Neuronal stem cell (in vitro differentiated cells): ENCODE data around the gene ANKFN1.

Source experiments
- DNase-seq: peaks from one replicate; pipeline ENCODE4 v3.0.0-alpha.2; 2013; ENCODE audit warnings: low spot score
- H2AFZ ChIP-seq: one replicate; pipeline ENCODE4 v1.6.1; 2013; ENCODE audit warnings: mild to moderate bottlenecking, low read length, inconsistent platforms
- H2AK5ac ChIP-seq: 2 replicates; pipeline ENCODE4 v1.6.1; 2013; ENCODE audit warnings: low read depth, mild to moderate bottlenecking, inconsistent platforms, low read length, moderate library complexity, mixed read lengths
- H2BK120ac ChIP-seq: 2 replicates; pipeline ENCODE4 v1.6.1; 2013; ENCODE audit warnings: low read depth, mild to moderate bottlenecking, inconsistent platforms, low read length, moderate library complexity, mixed read lengths
- H2BK12ac ChIP-seq: one replicate; pipeline ENCODE4 v1.6.1; 2013; ENCODE audit warnings: low read length, inconsistent platforms
- H2BK15ac ChIP-seq: 2 replicates; pipeline ENCODE4 v1.6.1; 2013; ENCODE audit warnings: mild to moderate bottlenecking, low read length, inconsistent platforms, mixed read lengths
- H2BK5ac ChIP-seq: one replicate; pipeline ENCODE4 v1.6.1; 2013; ENCODE audit warnings: inconsistent platforms, mild to moderate bottlenecking, low read length, moderate library complexity
- H3K14ac ChIP-seq: one replicate; pipeline ENCODE4 v1.6.1; 2013; ENCODE audit warnings: low read length, inconsistent platforms
- H3K18ac ChIP-seq: 2 replicates; pipeline ENCODE4 v1.6.1; 2013; ENCODE audit warnings: low read length, inconsistent platforms
- H3K23ac ChIP-seq: 2 replicates; pipeline ENCODE4 v1.6.1; 2013; ENCODE audit warnings: low read depth, mild to moderate bottlenecking, mixed read lengths, low read length, inconsistent platforms; ENCODE audit not compliant: poor library complexity
- H3K27ac ChIP-seq: replicated peaks from 3 replicates; pipeline ENCODE4 v1.5.1; 2013; ENCODE audit warnings: low read length, inconsistent platforms
- H3K27me3 ChIP-seq, 3 experiments: 2 replicates each; pipeline ENCODE4 v1.6.1; 2013; ENCODE audit warnings: low read length in 3 of 3, mild to moderate bottlenecking in 2 of 3, inconsistent platforms in 1 of 3, low read depth in 1 of 3, mixed read lengths in 1 of 3, moderate library complexity in 1 of 3; ENCODE audit not compliant: control insufficient read depth in 3 of 3, insufficient read depth in 3 of 3
- H3K36me3 ChIP-seq, 2 donors: replicated peaks in 1 of 2; 2 replicates each; pipeline ENCODE4 v1.6.1; 2013; ENCODE audit warnings: low read length in 2 of 2; ENCODE audit not compliant: control insufficient read depth in 2 of 2, insufficient read depth in 2 of 2
- H3K4ac ChIP-seq: 2 replicates; pipeline ENCODE4 v1.6.1; 2013; ENCODE audit warnings: inconsistent platforms, mild to moderate bottlenecking, low read length, moderate library complexity
- H3K4me1 ChIP-seq, 2 donors: 1 replicate in 1 of 2; 2 replicates in 1 of 2; pipeline ENCODE4 v1.6.1; 2013; ENCODE audit warnings: low read length in 2 of 2, low read depth in 1 of 2; ENCODE audit not compliant: control insufficient read depth in 2 of 2, insufficient read depth in 1 of 2
- H3K4me2 ChIP-seq: one replicate; pipeline ENCODE4 v1.6.1; 2013; ENCODE audit warnings: mild to moderate bottlenecking, low read length, inconsistent platforms; ENCODE audit not compliant: insufficient read depth, poor library complexity, severe bottlenecking
- H3K4me3 ChIP-seq, 2 donors: 2 replicates each; pipeline ENCODE4 v1.5.1; 2013; ENCODE audit warnings: low read length in 2 of 2, mild to moderate bottlenecking in 2 of 2, inconsistent platforms in 1 of 2, moderate library complexity in 1 of 2
- H3K79me1 ChIP-seq: one replicate; pipeline ENCODE4 v1.6.1; 2013; ENCODE audit warnings: low read depth, mild to moderate bottlenecking, inconsistent platforms, low read length, moderate library complexity
- H3K9ac ChIP-seq: one replicate; pipeline ENCODE4 v1.6.1; 2013; ENCODE audit warnings: mild to moderate bottlenecking, low read depth, low read length, inconsistent platforms; ENCODE audit not compliant: poor library complexity
- H3K9me3 ChIP-seq, 2 donors: replicated peaks in 1 of 2; 2 replicates each; pipeline versions ENCODE3 to v1.6.1; 2013; ENCODE audit warnings: low read length in 2 of 2, mild to moderate bottlenecking in 2 of 2, inconsistent platforms in 1 of 2, low read depth in 1 of 2, mixed read lengths in 1 of 2, moderate library complexity in 1 of 2; ENCODE audit not compliant: control insufficient read depth in 2 of 2, insufficient read depth in 1 of 2
- H4K8ac ChIP-seq: one replicate; pipeline ENCODE4 v1.6.1; 2013; ENCODE audit warnings: low read depth, mild to moderate bottlenecking, inconsistent platforms, low read length, moderate library complexity
- H4K91ac ChIP-seq: one replicate; pipeline ENCODE4 v1.6.1; 2013; ENCODE audit warnings: low read length, low read depth, mild to moderate bottlenecking, inconsistent platforms; ENCODE audit not compliant: poor library complexity
- whole genome bisulfite sequencing, 2 donors: extraction: QIAGEN DNeasy Blood & Tissue Kit; methylation state at CpG; one replicate each; pipeline ENCODE4 v1.1.7; 2013; ENCODE audit warnings: missing lambda C conversion rate in 2 of 2, mixed read lengths in 1 of 2; ENCODE audit not compliant: insufficient read length in 2 of 2, insufficient replicate concordance in 1 of 2; ENCODE audit errors: extremely low coverage in 2 of 2; 5-methylcytosine and 5-hydroxymethylcytosine counted together

Gene ANKFN1

DNA sequence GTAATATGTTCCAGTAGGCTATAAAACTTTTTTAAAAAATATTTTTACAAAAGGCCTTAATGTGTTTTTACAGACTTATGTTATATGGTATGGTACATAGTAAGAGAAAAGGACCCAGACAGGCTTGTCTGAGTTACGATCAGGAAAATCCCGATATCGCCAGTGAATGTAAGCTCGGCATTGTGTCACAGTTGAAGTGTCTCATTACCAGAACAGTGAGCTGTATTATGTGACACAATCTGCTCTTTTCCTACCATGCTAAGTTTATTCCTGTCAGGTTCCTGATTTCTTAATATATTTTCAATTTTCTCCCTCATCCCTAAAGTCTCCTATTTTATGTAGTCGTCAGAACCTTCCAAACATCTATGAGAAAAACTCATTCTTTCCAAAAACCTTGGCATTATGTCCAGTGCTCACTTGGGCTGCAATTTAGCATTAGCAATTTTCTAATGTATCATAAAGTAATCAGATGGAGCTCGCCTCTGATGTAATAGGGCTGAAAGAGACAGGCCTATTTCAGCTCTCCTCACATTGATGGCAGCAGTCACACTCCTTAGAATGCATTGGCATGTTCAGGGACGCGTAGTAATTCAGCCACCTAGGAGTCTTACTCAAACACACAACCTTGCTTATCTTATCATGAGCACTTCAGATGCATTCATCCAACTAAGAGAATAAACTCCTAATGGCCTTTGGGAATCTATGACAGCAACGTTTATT is 292.6 kb downstream of the ANKFN1 start:
- no peaks in the 10 kb centered on the region for H3K36me3 ChIP-seq
- H3K4ac ChIP-seq, result no peak overlapping the region
- H3K4me2 ChIP-seq, result no peak overlapping the region
- H4K91ac ChIP-seq, result no peak overlapping the region
- no peak overlapping the region for H3K4me3 ChIP-seq
- no peak for DNase-seq
- H3K9me3 ChIP-seq, result no peaks in the 10 kb centered on the region
- H2BK120ac ChIP-seq, result no peak overlapping the region
- H4K8ac ChIP-seq, result no peak overlapping the region
- no peaks in the 10 kb centered on the region for H3K4me1 ChIP-seq
- no CpG with 5 or more reads among the region's 9 CpGs for WGBS, 2 donors
- no peaks in the 10 kb centered on the region for H3K79me1 ChIP-seq
- no peak overlapping the region for H2BK15ac ChIP-seq
- no peaks in the 10 kb centered on the region for H3K27me3 ChIP-seq
- no peak overlapping the region for H3K18ac ChIP-seq
- no peak overlapping the region for H2BK12ac ChIP-seq
- no peak overlapping the region for H3K9ac ChIP-seq
- no peak overlapping the region for H2AFZ ChIP-seq
- no peak overlapping the region for H2BK5ac ChIP-seq
- H2AK5ac ChIP-seq, result no peak overlapping the region
- H3K27ac ChIP-seq, result no peak overlapping the region
- H3K14ac ChIP-seq, result no peak overlapping the region
- H3K23ac ChIP-seq, result no peak overlapping the region

GRCh38 chr17:56447171-56447570 is 293.9 kb downstream of the ANKFN1 start:
- Histone ChIP-seq H2BK120ac (no peak overlapping the region), H2BK12ac (no peak overlapping the region), H4K91ac (no peak overlapping the region), H3K4me1 (no peaks in the 10 kb centered on the region), H3K79me1 (no peaks in the 10 kb centered on the region), H2BK15ac (no peak overlapping the region), H4K8ac (no peak overlapping the region), H2BK5ac (no peak overlapping the region), H3K4me3 (no peak overlapping the region), H3K14ac (no peak overlapping the region), H3K4ac (no peak overlapping the region), H2AK5ac (no peak overlapping the region), H3K4me2 (no peak overlapping the region), H2AFZ (no peak overlapping the region), H3K9me3 (no peaks in the 10 kb centered on the region), H3K36me3 (no peaks in the 10 kb centered on the region), H3K9ac (no peak overlapping the region), H3K18ac (no peak overlapping the region), H3K23ac (no peak overlapping the region), H3K27me3 (no peaks in the 10 kb centered on the region), H3K27ac (no peak overlapping the region)
- no peak for DNase-seq
- WGBS, 2 donors, result no CpG with 5 or more reads among the region's 1 CpG

- Histone ChIP-seq H2AFZ (no peak overlapping the region), H2AK5ac (no peak overlapping the region), H3K14ac (no peak overlapping the region), H3K4me1 (no peaks in the 10 kb centered on the region), H3K18ac (no peak overlapping the region), H2BK5ac (no peak overlapping the region), H3K27me3 (no peaks in the 10 kb centered on the region), H4K91ac (no peak overlapping the region), H3K4me2 (no peak overlapping the region), H3K27ac (no peak overlapping the region), H3K9me3 (no peaks in the 10 kb centered on the region), H3K9ac (no peak overlapping the region), H3K4me3 (no peak overlapping the region), H2BK12ac (no peak overlapping the region), H2BK15ac (no peak overlapping the region), H3K23ac (no peak overlapping the region), H3K4ac (no peak overlapping the region), H2BK120ac (no peak overlapping the region), H4K8ac (no peak overlapping the region), H3K79me1 (no peaks in the 10 kb centered on the region), H3K36me3 (no peaks in the 10 kb centered on the region)
- DNase-seq, result no peak
- WGBS, 2 donors, result no CpG with 5 or more reads among the region's 2 CpGs
These were observed 295.1 kb downstream of the ANKFN1 start for GRCh38 chr17:56448371-56448770.

DNA sequence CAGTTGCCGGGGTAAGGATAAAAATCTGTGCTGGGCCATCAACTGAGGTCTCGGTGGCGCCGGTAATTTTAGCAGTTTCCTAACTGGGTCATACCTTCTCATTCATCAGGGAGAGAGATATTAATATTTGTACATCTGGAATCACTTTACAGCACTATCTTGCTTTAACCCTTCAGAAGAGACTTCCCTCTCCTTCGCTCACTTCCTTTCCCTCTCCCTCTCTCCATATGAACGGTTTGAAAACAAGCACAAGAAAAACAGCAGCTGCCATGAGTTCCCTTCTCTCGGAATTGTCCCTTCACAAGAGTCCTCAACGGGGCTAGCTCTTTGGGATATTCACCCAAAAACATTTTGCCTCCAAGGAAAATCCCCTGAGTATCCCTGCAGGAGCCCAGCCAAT is 295.9 kb downstream of the ANKFN1 start:
- Histone ChIP-seq H3K4me1 (no peaks in the 10 kb centered on the region), H3K27ac (no peak overlapping the region), H3K4me3 (no peak overlapping the region), H2AFZ (no peak overlapping the region), H3K36me3 (no peaks in the 10 kb centered on the region), H4K91ac (no peak overlapping the region), H2BK120ac (no peak overlapping the region), H2BK15ac (no peak overlapping the region), H3K4me2 (no peak overlapping the region), H2AK5ac (no peak overlapping the region), H3K9me3 (no peaks in the 10 kb centered on the region), H3K79me1 (no peaks in the 10 kb centered on the region), H3K14ac (no peak overlapping the region), H3K9ac (no peak overlapping the region), H3K4ac (no peak overlapping the region), H3K18ac (no peak overlapping the region), H3K27me3 (no peaks in the 10 kb centered on the region), H2BK12ac (no peak overlapping the region), H4K8ac (no peak overlapping the region), H3K23ac (no peak overlapping the region), H2BK5ac (no peak overlapping the region)
- WGBS, 2 donors, result no CpG with 5 or more reads among the region's 8 CpGs
- DNase-seq, result no peak
